PC-3 (cell line): ENCODE data around the gene GRIN2C. TPM values are rescaled to one million over a fixed set of nuclear protein-coding genes. Genes with fewer than 3 reads are reported as not detected.

ENCODE experiments used
- ATAC-seq: fragments of 200-7000 bp; cut with Tn5 transposase; 2 replicates; pipeline ENCODE4 v1.9.1; 2020; ENCODE audit warnings: mild to moderate bottlenecking, moderate library complexity
- BruUV-seq: library from RNA; stranded (reverse); fragments of 400-500 nt; replicated peaks from 2 replicates; lab custom pipeline; 2021; lab: Mats Ljungman, UMichigan
- CTCF ChIA-PET: fragments of 300-600 bp; sonication (Branson Sonifier 250); formaldehyde crosslinking; loops from one replicate; lab custom pipeline; 2022; ENCODE audit warnings: antibody characterized with exemption; lab: Charles Lee
- POLR2A ChIA-PET: fragments of 300-600 bp; sonication (Branson Sonifier 250); formaldehyde crosslinking; loops from one replicate; lab custom pipeline; 2022; ENCODE audit warnings: antibody characterized with exemption; ENCODE audit not compliant: unreplicated experiment; lab: Charles Lee
- DNase-seq: peaks from one replicate; pipeline ENCODE4 v3.0.0-alpha.2; 2015
- H2AFZ ChIP-seq: fragments of 300-600 bp; sonication (generic); 2 replicates; pipeline ENCODE4 v1.6.0; 2016; ENCODE audit warnings: antibody characterized with exemption, low read length
- H3F3A ChIP-seq: fragments of 300-600 bp; sonication (generic); one replicate; pipeline ENCODE4 v1.6.0; 2017; ENCODE audit warnings: antibody characterized with exemption, low read length, control low read depth, mild to moderate bottlenecking; ENCODE audit not compliant: unreplicated experiment
- H3K27ac ChIP-seq: fragments of 300-600 bp; sonication (generic); 2 replicates; pipeline ENCODE4 v1.5.1; 2016; ENCODE audit warnings: mild to moderate bottlenecking, low read length
- H3K27me3 ChIP-seq: fragments of 300-600 bp; sonication (generic); 2 replicates; pipeline ENCODE4 v1.6.1; 2016; ENCODE audit warnings: low read length, mixed read lengths
- H3K36me3 ChIP-seq: fragments of 300-600 bp; sonication (generic); 2 replicates; pipeline ENCODE4 v1.6.1; 2016; ENCODE audit warnings: low read depth, mixed run types, low read length, mixed read lengths
- H3K4me1 ChIP-seq: fragments of 300-600 bp; sonication (generic); 2 replicates; pipeline ENCODE4 v1.5.1; 2016; ENCODE audit warnings: low read length; ENCODE audit not compliant: insufficient read depth
- H3K4me2 ChIP-seq: fragments of 300-600 bp; sonication (generic); 2 replicates; pipeline ENCODE4 v1.6.0; 2016; ENCODE audit warnings: low read length
- H3K4me3 ChIP-seq: fragments of 300-600 bp; sonication (generic); 2 replicates; pipeline ENCODE4 v1.5.1; 2016; ENCODE audit warnings: mild to moderate bottlenecking, low read length, mixed read lengths
- H3K79me2 ChIP-seq: fragments of 300-600 bp; sonication (generic); 2 replicates; pipeline ENCODE4 v1.6.1; 2017; ENCODE audit warnings: low read length, mixed read lengths
- H3K9ac ChIP-seq: fragments of 300-600 bp; sonication (generic); 2 replicates; pipeline ENCODE4 v1.6.0; 2016; ENCODE audit warnings: mild to moderate bottlenecking, low read length
- H3K9me2 ChIP-seq: fragments of 300-600 bp; sonication (generic); replicated peaks from 2 replicates; pipeline ENCODE4 v1.6.1; 2016; ENCODE audit warnings: mixed run types, low read length, mixed read lengths
- H3K9me3 ChIP-seq: fragments of 300-600 bp; sonication (generic); 2 replicates; pipeline ENCODE4 v1.6.1; 2016; ENCODE audit warnings: low read length, mixed read lengths
- H4K20me1 ChIP-seq: fragments of 300-600 bp; sonication (generic); 2 replicates; pipeline ENCODE4 v1.6.1; 2016; ENCODE audit warnings: low read length, mixed read lengths
- CTCF ChIP-seq: fragments of 300-600 bp; sonication (generic); conservative IDR thresholded peaks from 2 replicates; pipeline ENCODE4 v1.5.1; 2017; ENCODE audit warnings: antibody characterized with exemption, low read depth, mild to moderate bottlenecking, low read length
- EZH2 ChIP-seq: fragments of 300-600 bp; sonication (generic); IDR thresholded peaks from one replicate; pipeline ENCODE4 v1.6.1; 2017; ENCODE audit warnings: antibody characterized with exemption, mild to moderate bottlenecking, low read length; ENCODE audit not compliant: unreplicated experiment
- EZH2phosphoT487 ChIP-seq: fragments of 300-600 bp; sonication (generic); IDR thresholded peaks from 2 replicates; pipeline ENCODE4 v1.6.1; 2018; ENCODE audit warnings: mild to moderate bottlenecking, antibody characterized with exemption, low read length, borderline replicate concordance
- intact Hi-C: fragments of 100-400 bp; cut with micrococcal nuclease; formaldehyde crosslinking; loops from 2 replicates; pipeline ENCODE4 v1.9.0; 2023
- total RNA-seq: library from RNA; depleted of rRNA; stranded (reverse); fragments of >200 nt; gene quantifications from 2 replicates; pipeline ENCODE4 v1.2.3, GENCODE V29; 2014

The GRIN2C gene
- total RNA-seq, 1 experiment from 2014 or later = 0.04 TPM

GRCh38 chr17:74860872-74861661 is 1.4 kb upstream of the GRIN2C start:
- Histone ChIP-seq H3F3A (no peaks in the 10 kb centered on the region), H2AFZ (no peak overlapping the region), H3K27me3 (peaks cover 52% of the 10 kb centered on the region), H3K9me2 (no peaks in the 10 kb centered on the region), H3K27ac (no peak overlapping the region), H3K79me2 (no peaks in the 10 kb centered on the region), H3K4me3 (no peak overlapping the region), H3K4me1 (no peaks in the 10 kb centered on the region), H4K20me1 (no peaks in the 10 kb centered on the region), H3K9me3 (no peaks in the 10 kb centered on the region), H3K36me3 (no peaks in the 10 kb centered on the region), H3K4me2 (no peak overlapping the region), H3K9ac (no peak overlapping the region)
- no TSS peak for BruUV-seq
- ChIA-PET CTCF (interaction anchor here (1.5 kb wide), 1 partner anchor 18 kb away, joined by 17 read pairs; no protein-coding TSS in a partner anchor), POLR2A (interaction anchor here (0.6 kb wide), 1 partner anchor 12 kb away, joined by 3 read pairs; no protein-coding TSS in a partner anchor)
- DNase-seq (no peak), ATAC-seq (no peak)
- intact Hi-C loops = loop anchor here (1.0 kb wide), 1 partner anchor 18 kb away; no protein-coding TSS in a partner anchor
- peak; percentile 58; the same call in 1 of the 2 replicates for TF ChIP-seq EZH2phosphoT487
- TF ChIP-seq EZH2 = peak; percentile 71
- no peak for TF ChIP-seq CTCF

- ChIA-PET POLR2A (interaction anchor here (0.6 kb wide), 2 partner anchors 13 kb away, joined by 3 to 4 read pairs; no protein-coding TSS in a partner anchor), CTCF (no interaction called here)
- no peaks in the 10 kb centered on the region for H3K9me2 ChIP-seq
- H3K9me3 ChIP-seq = no peaks in the 10 kb centered on the region
- no peaks in the 10 kb centered on the region for H3F3A ChIP-seq
- no peak overlapping the region for H3K27ac ChIP-seq
- ATAC-seq = 0 out of 2 replicates have a peak, but pooled peaks have one; percentile 5
- H3K36me3 ChIP-seq = no peaks in the 10 kb centered on the region
- no peak for DNase-seq
- no peak overlapping the region for H3K4me3 ChIP-seq
- peaks cover 55% of the 10 kb centered on the region for H3K27me3 ChIP-seq
- H3K79me2 ChIP-seq = no peaks in the 10 kb centered on the region
- H3K4me1 ChIP-seq = no peaks in the 10 kb centered on the region
- H3K4me2 ChIP-seq = 0 out of 2 replicates have a peak overlapping the region, but pooled peaks have one; percentile 0
- H2AFZ ChIP-seq = no peak overlapping the region
- TF ChIP-seq EZH2phosphoT487 (no peak), EZH2 (peak; percentile 43), CTCF (no peak)
- no TSS peak for BruUV-seq
- intact Hi-C loops = loop anchor here (1.0 kb wide), 1 partner anchor 17 kb away; no protein-coding TSS in a partner anchor
- no peak overlapping the region for H3K9ac ChIP-seq
- no peaks in the 10 kb centered on the region for H4K20me1 ChIP-seq
Observed at GRCh38 chr17:74860229-74860871, 665 bp upstream of the GRIN2C start.
